Erythroblast (primary cell): ENCODE measurements around the gene GTF3C1.

Experiments used
- GATA1 ChIP-seq: IDR thresholded peaks from 2 replicates; pipeline ENCODE4 v1.6.1; 2011; ENCODE audit warnings: low read depth, mild to moderate bottlenecking, control low read depth, low read length, moderate library complexity
- POLR2A ChIP-seq: IDR thresholded peaks from 2 replicates; pipeline ENCODE4 v1.6.1; 2011; ENCODE audit warnings: mild to moderate bottlenecking, low read length

DNA sequence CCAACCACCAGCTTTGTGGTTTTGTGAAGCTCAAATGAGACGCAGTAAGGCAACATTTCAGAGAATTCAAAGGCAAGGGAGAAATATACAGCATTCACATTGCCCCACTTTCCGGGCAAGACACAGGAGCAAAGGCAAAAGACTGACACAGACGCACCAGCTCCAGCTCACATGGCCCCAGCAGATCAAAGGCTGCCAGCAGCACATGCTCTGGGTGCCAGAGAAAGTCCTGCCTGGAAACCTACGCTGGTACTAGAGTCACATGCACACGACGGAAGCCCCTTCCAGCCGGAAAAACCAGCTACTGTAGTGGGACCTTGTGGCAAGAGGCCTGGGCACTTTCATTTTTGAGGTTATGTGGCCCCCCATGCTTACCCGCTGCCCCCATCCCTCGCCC, 50.1 kb downstream of the GTF3C1 start:
- TF ChIP-seq POLR2A (no peak), GATA1 (no peak)
